OCI-LY7 (cell line): ENCODE data around the gene DDC. TPM values are rescaled to one million over a fixed set of nuclear protein-coding genes. Genes with fewer than 3 reads are reported as not detected.

Source experiments
- BruUV-seq: library from RNA; stranded (reverse); fragments of 400-500 nt; replicated peaks from 2 replicates; lab custom pipeline; 2021; lab: Mats Ljungman, UMichigan
- CTCF ChIA-PET: fragments of 300-600 bp; sonication (Branson Sonifier 250); formaldehyde crosslinking; loops from one replicate; lab custom pipeline; 2022; ENCODE audit warnings: antibody characterized with exemption; ENCODE audit not compliant: unreplicated experiment; lab: Charles Lee
- POLR2A ChIA-PET: fragments of 300-600 bp; sonication (Branson Sonifier 250); formaldehyde crosslinking; loops from one replicate; lab custom pipeline; 2022; ENCODE audit warnings: antibody characterized with exemption; lab: Charles Lee
- DNase-seq: peaks from one replicate; pipeline ENCODE4 v3.0.0-alpha.2; 2015; ENCODE audit warnings: low spot score
- H2AFZ ChIP-seq: fragments of 200-600 bp; sonication (generic), shearing (Covaris generic); 2 replicates; pipeline ENCODE4 v1.6.1; 2014; ENCODE audit warnings: mild to moderate bottlenecking, antibody characterized with exemption, low read length, moderate library complexity
- H3K27ac ChIP-seq: fragments of 200-600 bp; sonication (generic); 2 replicates; pipeline ENCODE4 v1.5.1; 2014; ENCODE audit warnings: mixed run types, low read depth, mild to moderate bottlenecking, moderate library complexity, low read length, inconsistent platforms; ENCODE audit not compliant: poor library complexity, severe bottlenecking
- H3K36me3 ChIP-seq: fragments of 200-600 bp; sonication (generic); 2 replicates; pipeline ENCODE4 v1.6.1; 2014; ENCODE audit warnings: mild to moderate bottlenecking, antibody characterized with exemption, low read length, moderate library complexity, mixed read lengths; ENCODE audit not compliant: insufficient read depth
- H3K4me1 ChIP-seq: fragments of 200-600 bp; sonication (generic); 2 replicates; pipeline ENCODE4 v1.5.1; 2014; ENCODE audit warnings: mild to moderate bottlenecking, low read length; ENCODE audit not compliant: insufficient read depth, poor library complexity, severe bottlenecking
- H3K4me2 ChIP-seq: fragments of 200-600 bp; sonication (generic); 2 replicates; pipeline ENCODE4 v1.6.1; 2014; ENCODE audit warnings: mild to moderate bottlenecking, low read length
- H3K4me3 ChIP-seq: fragments of 200-600 bp; sonication (generic); 2 replicates; pipeline ENCODE4 v1.5.1; 2014; ENCODE audit warnings: mild to moderate bottlenecking, low read depth, low read length; ENCODE audit not compliant: poor library complexity, severe bottlenecking
- H3K79me2 ChIP-seq: fragments of 200-600 bp; sonication (generic); 2 replicates; pipeline ENCODE4 v1.6.1; 2016; ENCODE audit warnings: low read depth, mild to moderate bottlenecking, low read length, moderate library complexity, mixed read lengths; ENCODE audit not compliant: insufficient read depth
- H3K9me2 ChIP-seq: fragments of 200-600 bp; sonication (generic); 2 replicates; pipeline ENCODE4 v1.6.1; 2016; ENCODE audit warnings: mild to moderate bottlenecking, low read length, mixed read lengths; ENCODE audit not compliant: insufficient read depth
- H3K9me3 ChIP-seq: fragments of 200-600 bp; sonication (generic); 2 replicates; pipeline ENCODE4 v1.6.1; 2014; ENCODE audit warnings: mild to moderate bottlenecking, mixed run types, low read length, mixed read lengths
- H4K20me1 ChIP-seq: fragments of 200-600 bp; sonication (generic); 2 replicates; pipeline ENCODE4 v1.6.1; 2014; ENCODE audit warnings: mild to moderate bottlenecking, antibody characterized with exemption, low read length, moderate library complexity, mixed read lengths; ENCODE audit not compliant: insufficient read depth
- CTCF ChIP-seq: fragments of 200-600 bp; sonication (generic); conservative IDR thresholded peaks from 2 replicates; pipeline ENCODE4 v1.5.1; 2014; ENCODE audit warnings: mild to moderate bottlenecking, antibody characterized with exemption, low read length, moderate library complexity, mixed read lengths
- EZH2phosphoT487 ChIP-seq: fragments of 200-600 bp; sonication (generic); IDR thresholded peaks from 2 replicates; pipeline ENCODE4 v1.6.1; 2018; ENCODE audit warnings: low read depth, borderline replicate concordance, mild to moderate bottlenecking, mixed run types, antibody characterized with exemption, low read length, moderate library complexity, mixed read lengths
- intact Hi-C: fragments of 100-400 bp; cut with micrococcal nuclease; formaldehyde crosslinking; loops from one replicate; pipeline ENCODE4 v1.10.0; 2022; ENCODE audit not compliant: unreplicated experiment
- total RNA-seq, 2 experiments: library from RNA; depleted of rRNA in 1 of 2; stranded (reverse); fragments of >200 nt in 1 of 2; shearing (Covaris generic) in 1 of 2; gene quantifications; 2 replicates each; pipeline ENCODE4 v1.2.3, GENCODE V29; 2014 to 2022

The DDC gene
- total RNA-seq, 2 experiments from 2014 or later: not detected

- Histone ChIP-seq H3K9me2 (no peaks in the 10 kb centered on the region), H3K9me3 (no peaks in the 10 kb centered on the region), H2AFZ (no peak overlapping the region), H3K4me3 (no peak overlapping the region), H3K79me2 (0 out of 2 replicates have a peak, but pooled peaks cover 2% of the 10 kb centered on the region), H3K27ac (no peak overlapping the region), H3K4me1 (no peaks in the 10 kb centered on the region), H3K4me2 (no peak overlapping the region), H4K20me1 (no peaks in the 10 kb centered on the region), H3K36me3 (peaks cover 44% of the 10 kb centered on the region)
- ChIA-PET POLR2A (interaction anchor here (1.5 kb wide), 1 partner anchor 11 kb away, joined by 4 read pairs; no protein-coding TSS in a partner anchor), CTCF (no interaction called here)
- DNase-seq: no peak
- TF ChIP-seq EZH2phosphoT487 (no peak), CTCF (no peak)
- intact Hi-C loops: no loop called here
- BruUV-seq: no TSS peak
These were observed 128.9 kb downstream of the DDC start for GRCh38 chr7:50436133-50436806.

GRCh38 chr7:50431722-50432305 lies 133.4 kb downstream of the DDC start:
- TF ChIP-seq CTCF (no peak), EZH2phosphoT487 (no peak)
- no peak overlapping the region for H3K27ac ChIP-seq
- no peak for DNase-seq
- H3K9me3 ChIP-seq: no peaks in the 10 kb centered on the region
- ChIA-PET POLR2A (interaction anchor here (0.5 to 2.3 kb wide), 6 partner anchors 7 to 31 kb away, joined by 3 to 8 read pairs (median 3); no protein-coding TSS in a partner anchor), CTCF (no interaction called here)
- H3K36me3 ChIP-seq: peaks cover under 1% of the 10 kb centered on the region; the same call in 1 of the 2 replicates
- no peaks in the 10 kb centered on the region for H3K4me1 ChIP-seq
- H3K4me2 ChIP-seq: no peak overlapping the region
- H4K20me1 ChIP-seq: no peaks in the 10 kb centered on the region
- no TSS peak for BruUV-seq
- intact Hi-C loops: no loop called here
- no peak overlapping the region for H2AFZ ChIP-seq
- no peaks in the 10 kb centered on the region for H3K79me2 ChIP-seq
- no peaks in the 10 kb centered on the region for H3K9me2 ChIP-seq
- H3K4me3 ChIP-seq: no peak overlapping the region

- ChIA-PET CTCF (no interaction called here), POLR2A (interaction anchor here (0.5 to 1.4 kb wide), 3 partner anchors 8 to 31 kb away, joined by 3 to 8 read pairs (median 3); no protein-coding TSS in a partner anchor)
- H3K4me2 ChIP-seq: no peak overlapping the region
- no peaks in the 10 kb centered on the region for H3K9me2 ChIP-seq
- no peak for DNase-seq
- no peaks in the 10 kb centered on the region for H4K20me1 ChIP-seq
- BruUV-seq: no TSS peak
- TF ChIP-seq CTCF (no peak), EZH2phosphoT487 (no peak)
- no peaks in the 10 kb centered on the region for H3K36me3 ChIP-seq
- H2AFZ ChIP-seq: no peak overlapping the region
- H3K9me3 ChIP-seq: no peaks in the 10 kb centered on the region
- intact Hi-C loops: no loop called here
- no peak overlapping the region for H3K4me3 ChIP-seq
- no peak overlapping the region for H3K27ac ChIP-seq
- H3K79me2 ChIP-seq: no peaks in the 10 kb centered on the region
- H3K4me1 ChIP-seq: no peaks in the 10 kb centered on the region
These were observed 133.9 kb downstream of the DDC start for GRCh38 chr7:50431316-50431715.
